B cell (primary cell): Measurements from ENCODE around the gene UBE2L5. TPM values are rescaled to one million over a fixed set of nuclear protein-coding genes. Genes with fewer than 3 reads are reported as not detected.

Experiments
- ATAC-seq: fragments of 200-7000 bp; cut with Tn5 transposase; one replicate; pipeline ENCODE4 v1.10.0; 2021; ENCODE audit warnings: low read depth, mild to moderate bottlenecking, moderate number of reproducible peaks, moderate library complexity
- CTCF ChIA-PET: fragments of 350-600 bp; sonication (Branson Sonifier 250); formaldehyde crosslinking; loops from one replicate; lab custom pipeline; 2021; ENCODE audit warnings: antibody characterized with exemption, inconsistent platforms; lab: Charles Lee
- POLR2A ChIA-PET: fragments of 350-600 bp; sonication (Branson Sonifier 250); formaldehyde crosslinking; loops from one replicate; lab custom pipeline; 2021; ENCODE audit warnings: antibody characterized with exemption; lab: Charles Lee
- DNase-seq: peaks from one replicate; pipeline ENCODE4 v3.0.0; 2013
- H2AFZ ChIP-seq: 2 replicates; pipeline ENCODE4 v1.6.1; 2012; ENCODE audit warnings: mild to moderate bottlenecking, low read depth, low read length; ENCODE audit not compliant: insufficient read depth, poor library complexity, severe bottlenecking
- H3K27ac ChIP-seq, 2 donors: 1 replicate in 1 of 2; 2 replicates in 1 of 2; pipeline ENCODE4 v1.5.1; 2012 to 2013; ENCODE audit warnings: low read length in 2 of 2, mild to moderate bottlenecking in 2 of 2, moderate library complexity in 1 of 2
- H3K27me3 ChIP-seq, 4 experiments: fragments of 200-600 bp in 1 of 4; sonication (generic) in 1 of 4; replicated peaks in 1 of 4; 1 replicate in 2 of 4; 2 replicates in 2 of 4; pipeline versions ENCODE4 v1.6.1 to v1.7.0; 2013 to 2016; ENCODE audit warnings: low read length in 3 of 4, mild to moderate bottlenecking in 2 of 4, mixed read lengths in 1 of 4, moderate library complexity in 1 of 4; ENCODE audit not compliant: insufficient read depth in 4 of 4, control insufficient read depth in 3 of 4; ENCODE audit errors: control extremely low read depth in 1 of 4
- H3K36me3 ChIP-seq, 2 experiments: replicated peaks in 1 of 2; 1 replicate in 1 of 2; 2 replicates in 1 of 2; pipeline versions ENCODE4 v1.6.1 to v1.7.1; 2013; ENCODE audit warnings: low read length in 1 of 2; ENCODE audit not compliant: insufficient read depth in 2 of 2, control insufficient read depth in 1 of 2; ENCODE audit errors: control extremely low read depth in 1 of 2, extremely low read depth in 1 of 2
- H3K4me1 ChIP-seq, 2 donors: fragments of 200-600 bp in 1 of 2; sonication (generic) in 1 of 2; 1 replicate in 1 of 2; 2 replicates in 1 of 2; pipeline versions ENCODE4 v1.5.1 to v1.6.1; 2013 to 2017; ENCODE audit warnings: low read length in 2 of 2; ENCODE audit not compliant: control insufficient read depth in 2 of 2, insufficient read depth in 2 of 2
- H3K4me2 ChIP-seq: replicated peaks from 2 replicates; pipeline ENCODE3; 2012; ENCODE audit warnings: mild to moderate bottlenecking, low read depth, low read length; ENCODE audit not compliant: poor library complexity, severe bottlenecking
- H3K4me3 ChIP-seq, 5 experiments: fragments of 200-600 bp in 1 of 5; sonication (generic) in 1 of 5; 1 replicate in 3 of 5; 2 replicates in 2 of 5; pipeline versions ENCODE4 v1.5.1 to v1.7.0; 2011 to 2016; ENCODE audit warnings: low read length in 4 of 5, mild to moderate bottlenecking in 4 of 5, low read depth in 2 of 5, control low read depth in 1 of 5, moderate library complexity in 1 of 5; ENCODE audit not compliant: insufficient read depth in 1 of 5; ENCODE audit errors: control extremely low read depth in 1 of 5, extremely low read depth in 1 of 5
- H3K79me2 ChIP-seq: fragments of 200-600 bp; sonication (generic); one replicate; pipeline ENCODE4 v1.6.0; 2016; ENCODE audit warnings: low read length; ENCODE audit not compliant: control insufficient read depth, insufficient read depth
- H3K9ac ChIP-seq: fragments of 200-600 bp; sonication (generic); 2 replicates; pipeline ENCODE4 v1.6.1; 2017; ENCODE audit warnings: mild to moderate bottlenecking, low read length, moderate library complexity
- H3K9me3 ChIP-seq, 3 donors: one replicate each; pipeline versions ENCODE4 v1.6.1 to v1.7.1; 2013; ENCODE audit warnings: low read length in 2 of 3; ENCODE audit not compliant: control insufficient read depth in 2 of 3, insufficient read depth in 1 of 3; ENCODE audit errors: control extremely low read depth in 1 of 3
- H4K20me1 ChIP-seq: 2 replicates; pipeline ENCODE4 v1.6.0; 2012; ENCODE audit warnings: mild to moderate bottlenecking, low read length; ENCODE audit not compliant: insufficient read depth, control insufficient read depth, poor library complexity, severe bottlenecking
- H3K27ac Mint-ChIP-seq: one replicate; pipeline ENCODE4 v1.8.0; 2021; ENCODE audit warnings: mixed read lengths
- H3K27me3 Mint-ChIP-seq: one replicate; pipeline ENCODE4 v1.8.0; 2021; ENCODE audit warnings: mixed read lengths
- H3K4me1 Mint-ChIP-seq: one replicate; pipeline ENCODE4 v1.8.0; 2021; ENCODE audit warnings: mixed read lengths
- H3K4me3 Mint-ChIP-seq: one replicate; pipeline ENCODE4 v1.8.0; 2021; ENCODE audit warnings: mixed read lengths
- H3K9me3 Mint-ChIP-seq: one replicate; pipeline ENCODE4 v1.8.0; 2022; ENCODE audit warnings: mixed read lengths; ENCODE audit not compliant: insufficient read depth
- EZH2 ChIP-seq: IDR thresholded peaks from 2 replicates; pipeline ENCODE4 v1.6.1; 2012; ENCODE audit warnings: borderline replicate concordance, low read depth, mild to moderate bottlenecking, moderate library complexity, low read length; ENCODE audit not compliant: insufficient read depth, poor library complexity, severe bottlenecking
- WGBS: methylation state at CpG from one replicate; pipeline ENCODE4 v1.1.5; 2013; ENCODE audit warnings: missing lambda C conversion rate; ENCODE audit not compliant: insufficient coverage; 5-methylcytosine and 5-hydroxymethylcytosine counted together
- intact Hi-C: fragments of 100-400 bp; cut with micrococcal nuclease; formaldehyde crosslinking; loops from one replicate; pipeline ENCODE4 v1.10.0; 2022
- polyA plus RNA-seq: library from polyadenylated mRNA; depleted of rRNA; stranded (reverse); fragments of >200 nt; gene quantifications from 2 replicates; pipeline ENCODE4 v1.2.3, GENCODE V29; 2012
- total RNA-seq, 2 donors: library from RNA; stranded (reverse); fragments of 120-200 nt in 1 of 2; gene quantifications; 1 replicate in 1 of 2; 2 replicates in 1 of 2; pipeline versions ENCODE4 v1.2.3 to v1.2.4, GENCODE V29; 2013 to 2022
- TF ChIP-seq, protein P1 (sequence below): fragments of 200-600 bp; IDR thresholded peaks from one replicate; pipeline ENCODE4 v1.8.0; 2022; ENCODE audit warnings: antibody characterized with exemption, mild to moderate bottlenecking

The UBE2L5 gene
- total and polyA plus RNA-seq, 2 donors (not counting 1 experiment from before 2014, with no cell fraction given): 0.16 to 0.57 TPM

DNA sequence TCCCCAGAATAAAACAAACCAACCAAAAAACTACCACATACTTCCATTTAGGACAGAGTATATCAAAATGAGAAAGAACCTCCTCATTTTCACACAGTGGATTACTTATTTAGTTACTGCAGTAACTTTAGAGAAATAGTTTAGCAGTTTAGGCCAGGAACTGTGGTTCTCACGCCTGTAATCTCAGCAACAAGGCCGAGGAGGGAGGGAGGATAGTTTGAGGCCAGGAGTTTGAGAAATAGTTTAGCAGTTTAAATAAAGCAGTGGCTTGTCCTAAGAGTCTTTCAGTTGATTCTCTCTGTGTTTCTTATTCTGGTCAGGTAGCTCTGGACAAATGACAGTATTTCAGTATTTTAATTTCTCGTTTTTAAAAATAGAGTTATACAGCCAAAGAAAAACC is 34.0 kb downstream of the UBE2L5 start:
- H3K4me1 Mint-ChIP-seq: peaks cover 42% of the 10 kb centered on the region
- DNase-seq: no peak
- Histone ChIP-seq H3K9me3 (no peaks in the 10 kb centered on the region), H3K9ac (no peak overlapping the region), H4K20me1 (no peaks in the 10 kb centered on the region), H3K4me1 (peaks cover 10 to 15% of the 10 kb centered on the region in 2 donors), H3K4me2 (no peak overlapping the region), H3K79me2 (peaks cover 53% of the 10 kb centered on the region), H3K4me3 (no peak overlapping the region), H2AFZ (no peak overlapping the region), H3K27me3 (no peaks in the 10 kb centered on the region), H3K36me3 (peaks cover 0 to 21% of the 10 kb centered on the region in 2 experiments), H3K27ac (peak overlapping the region in 1 of 2 donors; percentile 41)
- no peak for ATAC-seq
- POLR2A ChIA-PET: interaction anchor here (0.6 to 1.6 kb wide), 3 partner anchors 10 to 15 kb away, joined by 4 to 5 read pairs (median 4); no protein-coding TSS in a partner anchor
- H3K4me3 Mint-ChIP-seq: no peak overlapping the region
- no peaks in the 10 kb centered on the region for H3K9me3 Mint-ChIP-seq
- CTCF ChIA-PET: interaction anchor here (0.8 to 1.6 kb wide), 7 partner anchors 8 to 324 kb away, joined by 3 to 8 read pairs (median 4); no protein-coding TSS in a partner anchor
- peak overlapping the region; percentile 63 for H3K27ac Mint-ChIP-seq
- TF ChIP-seq EZH2: no peak
- TF ChIP-seq, protein P1, sequence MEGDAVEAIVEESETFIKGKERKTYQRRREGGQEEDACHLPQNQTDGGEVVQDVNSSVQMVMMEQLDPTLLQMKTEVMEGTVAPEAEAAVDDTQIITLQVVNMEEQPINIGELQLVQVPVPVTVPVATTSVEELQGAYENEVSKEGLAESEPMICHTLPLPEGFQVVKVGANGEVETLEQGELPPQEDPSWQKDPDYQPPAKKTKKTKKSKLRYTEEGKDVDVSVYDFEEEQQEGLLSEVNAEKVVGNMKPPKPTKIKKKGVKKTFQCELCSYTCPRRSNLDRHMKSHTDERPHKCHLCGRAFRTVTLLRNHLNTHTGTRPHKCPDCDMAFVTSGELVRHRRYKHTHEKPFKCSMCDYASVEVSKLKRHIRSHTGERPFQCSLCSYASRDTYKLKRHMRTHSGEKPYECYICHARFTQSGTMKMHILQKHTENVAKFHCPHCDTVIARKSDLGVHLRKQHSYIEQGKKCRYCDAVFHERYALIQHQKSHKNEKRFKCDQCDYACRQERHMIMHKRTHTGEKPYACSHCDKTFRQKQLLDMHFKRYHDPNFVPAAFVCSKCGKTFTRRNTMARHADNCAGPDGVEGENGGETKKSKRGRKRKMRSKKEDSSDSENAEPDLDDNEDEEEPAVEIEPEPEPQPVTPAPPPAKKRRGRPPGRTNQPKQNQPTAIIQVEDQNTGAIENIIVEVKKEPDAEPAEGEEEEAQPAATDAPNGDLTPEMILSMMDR: no peak
- intact Hi-C loops: no loop called here
- no peaks in the 10 kb centered on the region for H3K27me3 Mint-ChIP-seq
- WGBS: 69% methylated on average over 2 of the region's 3 CpGs

DNA sequence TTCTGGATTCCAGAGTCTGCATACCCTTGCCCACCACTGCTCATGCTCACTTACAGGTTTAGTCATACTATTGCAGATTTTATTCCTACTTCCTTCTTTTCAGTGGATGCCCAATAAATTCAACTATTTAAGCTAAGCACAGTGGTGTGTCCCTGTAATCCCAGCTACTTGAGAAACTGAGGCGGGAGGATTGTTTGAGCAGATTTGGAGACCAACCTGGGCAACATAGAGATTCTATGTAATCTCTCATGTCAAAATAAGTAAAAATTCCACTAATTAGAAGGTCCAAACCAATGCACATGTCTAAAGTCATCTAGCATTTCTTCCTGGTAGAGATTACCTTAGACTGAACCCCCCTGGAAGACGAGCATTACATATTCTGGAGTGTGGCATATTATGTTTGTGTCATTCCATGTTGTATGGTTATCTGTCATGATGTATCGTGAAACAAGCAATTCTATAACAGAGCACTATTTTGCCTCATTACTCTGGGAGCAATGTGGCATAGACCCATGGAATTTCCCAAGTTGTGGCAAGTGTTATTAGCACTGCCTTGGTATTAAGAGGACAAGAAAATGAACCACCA is 35.1 kb downstream of the UBE2L5 start:
- H3K9me3 ChIP-seq: no peaks in the 10 kb centered on the region
- ATAC-seq (no peak), DNase-seq (no peak)
- peaks cover 0 to 32% of the 10 kb centered on the region in 2 experiments for H3K36me3 ChIP-seq
- no peaks in the 10 kb centered on the region for H4K20me1 ChIP-seq
- peaks cover 49% of the 10 kb centered on the region for H3K4me1 Mint-ChIP-seq
- H2AFZ ChIP-seq: no peak overlapping the region
- H3K79me2 ChIP-seq: peaks cover 64% of the 10 kb centered on the region
- no peak overlapping the region for H3K9ac ChIP-seq
- no peak overlapping the region for H3K4me3 Mint-ChIP-seq
- no peak overlapping the region for H3K27ac ChIP-seq
- H3K4me1 ChIP-seq: peaks cover 15 to 26% of the 10 kb centered on the region in 2 donors
- WGBS: no CpG with 5 or more reads among the region's 3 CpGs
- H3K4me3 ChIP-seq: no peak overlapping the region
- H3K9me3 Mint-ChIP-seq: no peaks in the 10 kb centered on the region
- POLR2A ChIA-PET: interaction anchor here (0.7 to 1.0 kb wide), 2 partner anchors 14 to 83 kb away, joined by 3 to 5 read pairs; no protein-coding TSS in a partner anchor
- H3K27ac Mint-ChIP-seq: peak overlapping the region; percentile 35
- H3K27me3 Mint-ChIP-seq: no peaks in the 10 kb centered on the region
- no peaks in the 10 kb centered on the region for H3K27me3 ChIP-seq
- TF ChIP-seq EZH2: no peak
- TF ChIP-seq, protein P1: no peak
- CTCF ChIA-PET: interaction anchor here (0.7 to 1.4 kb wide), 4 partner anchors 31 to 263 kb away, joined by 3 to 6 read pairs (median 4); no protein-coding TSS in a partner anchor
- intact Hi-C loops: no loop called here
- no peak overlapping the region for H3K4me2 ChIP-seq
